SKM-1 treated with dmso at 0.1 percent for 144 hours (cell line): ENCODE data around the gene ANK2.

Experiments used
- DNase-seq: peaks from one replicate; lab custom pipeline; 2025; ENCODE audit not compliant: unreplicated experiment; lab: John Stamatoyannopoulos, UW

ANK2 gene

DNA sequence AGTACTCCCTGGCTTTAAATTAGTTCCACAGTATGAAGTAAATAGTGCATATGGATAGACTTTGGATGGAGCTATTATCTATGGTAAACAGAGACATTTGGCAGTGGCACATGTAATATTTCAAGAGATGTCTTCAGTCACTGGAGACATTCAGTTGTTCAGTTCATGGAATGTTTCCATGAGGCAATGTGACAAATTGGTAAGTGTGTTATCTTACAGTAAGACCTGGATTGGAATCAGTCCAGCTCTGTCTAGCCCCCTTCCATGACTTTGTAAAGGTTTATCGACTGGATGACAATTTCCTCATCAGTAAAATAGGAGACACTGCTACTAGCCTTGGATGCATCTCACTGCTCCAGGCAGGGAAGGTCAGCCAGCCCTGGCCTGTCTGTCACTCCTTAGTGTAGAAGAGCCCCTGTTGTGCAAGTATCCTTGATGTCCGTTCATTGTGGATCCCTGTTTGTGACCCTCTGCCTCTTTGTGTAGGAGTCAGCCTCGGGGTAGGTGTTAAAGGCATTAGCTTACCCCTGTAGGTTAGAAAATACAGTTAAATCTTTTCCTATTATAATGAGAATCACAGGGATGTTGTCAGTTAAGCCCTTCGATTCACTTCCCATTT is 335.9 kb downstream of the ANK2 start:
- no peak for DNase-seq

- DNase-seq = no peak
Measured at GRCh38 chr4:113389160-113389559, 339.7 kb downstream of the ANK2 start.

DNA sequence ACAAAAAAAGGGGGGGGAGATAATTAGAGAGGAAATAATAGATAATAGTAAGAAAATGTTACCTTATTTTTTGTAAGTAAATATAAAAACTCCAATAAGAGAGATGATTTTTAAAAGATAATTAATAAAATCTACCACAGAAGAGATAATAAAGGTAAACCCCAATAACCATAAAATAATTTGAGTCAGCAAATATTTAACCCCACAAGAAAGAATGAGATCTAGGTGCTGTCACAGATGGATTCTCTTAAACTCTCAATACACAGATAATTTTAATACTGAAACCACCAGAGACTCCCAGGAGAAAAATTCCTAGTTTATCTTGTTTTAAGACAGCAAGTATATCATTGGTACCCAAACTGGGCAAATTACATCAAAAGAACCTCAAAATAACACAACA is 341.4 kb downstream of the ANK2 start:
- no peak for DNase-seq

GRCh38 chr4:113394108-113394729 is 344.8 kb downstream of the ANK2 start:
- DNase-seq = no peak

DNA sequence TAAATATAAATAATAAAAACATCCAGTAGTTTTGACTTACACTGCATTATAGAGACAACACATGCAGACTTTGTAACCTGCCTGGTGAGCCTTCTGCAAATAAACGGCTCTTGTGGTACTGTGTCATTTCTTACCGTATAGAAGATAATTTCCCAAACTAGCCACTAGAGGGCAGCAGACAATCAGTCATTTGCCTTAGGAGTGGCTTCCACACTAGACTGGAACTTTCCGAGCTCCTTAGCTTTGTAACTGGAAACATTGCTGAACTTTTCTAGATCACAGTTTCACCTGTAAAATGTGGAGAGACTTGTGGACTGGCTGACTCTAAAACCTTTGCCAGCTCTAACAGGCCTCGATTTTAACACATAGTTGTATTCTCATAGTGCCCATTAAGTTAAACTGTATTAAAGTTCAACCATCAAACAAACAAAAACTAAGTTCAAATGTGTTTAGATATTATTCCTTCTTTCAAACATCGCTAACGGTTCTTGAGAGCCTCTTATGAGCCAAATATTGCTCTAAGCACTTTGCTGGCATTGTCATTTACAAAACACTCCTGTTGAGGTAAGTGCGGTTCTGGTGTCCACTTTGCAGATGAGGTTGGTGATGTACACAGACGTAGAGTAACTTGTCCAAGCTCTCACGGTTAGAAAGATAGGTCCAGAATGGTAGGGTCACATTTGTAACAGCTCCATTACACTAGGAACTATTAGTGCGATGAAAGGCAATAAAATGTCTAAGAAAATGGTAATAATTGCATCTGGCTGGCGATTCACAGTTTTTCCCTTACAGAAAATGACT is 345.5 kb downstream of the ANK2 start:
- DNase-seq = peak; percentile 74

DNA sequence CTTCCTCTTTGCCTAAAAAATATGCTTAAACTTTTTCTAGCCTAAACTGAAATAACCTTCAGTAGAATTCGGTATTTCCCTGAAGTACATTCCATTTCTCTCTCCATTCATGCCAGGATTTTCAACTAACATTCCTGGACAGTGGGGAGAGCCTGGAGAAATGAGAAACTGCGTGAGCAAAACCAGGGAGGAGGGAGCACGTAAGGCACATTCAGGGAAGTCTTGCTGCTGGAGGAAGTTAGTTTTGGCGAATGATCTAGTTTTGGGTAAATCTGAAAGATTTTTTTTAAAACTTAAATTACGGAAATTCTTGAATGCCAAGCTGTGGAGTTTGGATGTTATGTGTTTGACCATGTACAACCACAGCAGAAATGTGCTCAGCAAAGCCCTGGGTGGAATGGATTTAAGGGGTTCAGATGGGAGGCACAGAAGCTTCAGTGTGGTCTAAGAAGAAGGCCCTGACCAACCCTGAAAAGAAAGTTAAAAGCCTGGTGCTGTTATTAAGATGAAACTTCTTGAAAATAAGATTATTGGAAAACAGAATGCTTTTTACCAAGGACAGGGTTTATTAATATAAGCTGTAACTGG is 347.8 kb downstream of the ANK2 start:
- DNase-seq = no peak

- DNase-seq = no peak
Measured at GRCh38 chr4:113398441-113399143, 349.1 kb downstream of the ANK2 start.

- DNase-seq = no peak
Measured at GRCh38 chr4:113404167-113404571, 354.7 kb downstream of the ANK2 start.

DNA sequence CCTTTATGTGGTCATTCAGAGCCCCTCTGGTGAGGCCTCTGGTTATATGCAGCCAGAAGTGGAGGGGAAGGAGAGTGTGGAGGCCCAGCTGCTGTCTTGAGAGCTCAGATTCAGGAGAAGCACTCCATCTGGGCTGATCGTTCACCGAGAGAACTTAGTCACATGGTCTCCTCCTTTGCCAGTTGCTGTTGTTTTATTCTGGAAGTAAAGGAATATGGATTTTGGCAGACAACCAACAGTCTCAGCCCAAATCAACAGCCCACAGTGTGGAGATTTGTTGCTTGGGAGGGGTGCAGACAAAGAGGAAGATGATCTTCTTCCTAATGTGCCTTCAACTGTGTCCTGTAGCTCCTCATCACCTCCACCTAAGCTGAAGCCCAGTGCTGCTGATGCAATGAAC is 355.4 kb downstream of the ANK2 start:
- DNase-seq = no peak

DNA sequence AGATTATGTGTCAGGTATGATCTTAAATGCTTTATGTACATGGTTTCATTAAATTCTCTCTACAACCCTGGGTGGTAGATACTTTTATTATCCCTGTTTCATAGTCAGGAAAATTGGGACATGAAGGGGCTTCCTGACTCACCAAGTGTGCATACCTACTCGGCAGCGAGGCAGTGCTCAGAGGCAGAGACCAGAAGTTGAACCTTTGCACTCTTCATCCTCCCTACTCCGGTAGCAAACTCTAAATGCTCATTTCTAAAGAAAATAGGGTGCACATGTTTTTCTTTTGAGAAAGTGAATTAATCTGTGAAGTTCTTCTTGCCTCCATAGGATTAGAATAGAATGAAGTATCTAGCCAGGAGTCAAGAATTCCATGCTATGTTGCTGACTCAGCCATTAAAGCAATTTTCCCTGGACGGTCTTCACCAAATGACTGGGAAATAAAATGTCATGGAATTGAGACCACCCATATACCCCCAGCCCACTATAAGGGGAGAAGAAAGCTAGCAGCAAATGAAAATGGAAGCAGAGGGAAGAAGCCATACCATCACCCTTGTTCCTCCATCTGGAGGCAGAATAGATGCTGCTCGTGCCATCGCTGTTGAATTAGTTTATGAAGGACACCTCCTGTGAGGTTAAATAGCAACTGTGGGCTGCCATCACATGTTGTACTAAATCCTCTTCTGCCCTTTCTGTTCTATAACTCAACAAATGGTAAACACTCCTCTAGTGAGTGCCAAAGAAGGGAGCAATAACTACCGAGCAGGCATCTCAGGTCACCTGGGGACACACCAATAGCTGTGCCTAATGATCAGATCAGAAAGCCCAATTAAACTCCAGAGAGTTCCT is 356.6 kb downstream of the ANK2 start:
- DNase-seq = no peak

GRCh38 chr4:113406723-113407016 is 357.2 kb downstream of the ANK2 start:
- DNase-seq = no peak

GRCh38 chr4:113407409-113407808 is 358.0 kb downstream of the ANK2 start:
- no peak for DNase-seq

DNA sequence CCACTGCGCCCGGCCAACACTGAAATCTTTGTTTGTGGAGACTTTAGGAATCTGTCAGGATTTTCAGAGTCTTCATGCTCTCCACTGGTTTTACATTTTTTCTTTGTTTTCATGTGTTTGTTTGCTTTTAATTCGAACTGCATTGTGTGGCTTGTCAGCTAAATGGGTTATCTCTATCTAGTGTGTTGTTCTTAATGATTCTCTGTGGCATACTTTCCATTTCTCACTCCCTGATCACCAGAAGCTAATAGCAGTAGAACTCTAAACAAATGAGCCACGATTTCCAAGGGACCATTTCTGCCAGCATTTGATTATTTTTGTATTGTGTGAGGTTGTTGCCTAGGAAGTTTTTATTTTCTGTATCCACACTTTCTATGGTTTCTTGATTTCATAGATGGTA is 359.7 kb downstream of the ANK2 start:
- no peak for DNase-seq

DNA sequence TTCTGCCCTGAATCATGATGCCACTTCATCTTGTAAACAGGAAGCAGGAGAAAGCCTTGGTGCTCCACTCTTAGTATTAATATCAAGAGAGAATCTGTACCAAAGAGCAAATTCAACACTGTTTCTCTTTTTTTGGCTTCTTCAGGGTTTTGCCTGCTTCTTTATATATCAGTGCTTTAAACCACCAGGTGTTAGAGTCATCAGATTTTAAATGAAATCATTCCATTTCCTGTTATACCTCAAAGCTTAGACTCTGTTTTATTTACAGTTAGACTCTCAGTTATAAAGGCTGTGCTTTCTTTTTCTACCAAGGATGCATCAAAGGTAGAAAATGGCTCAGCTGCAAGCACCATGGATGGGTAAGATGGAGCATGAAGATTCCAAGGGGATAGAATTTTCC is 361.2 kb downstream of the ANK2 start:
- no peak for DNase-seq

GRCh38 chr4:113411496-113411938 is 362.1 kb downstream of the ANK2 start:
- peak; percentile 25 for DNase-seq

- no peak for DNase-seq
Measured at GRCh38 chr4:113419631-113420030, 370.2 kb downstream of the ANK2 start.

DNA sequence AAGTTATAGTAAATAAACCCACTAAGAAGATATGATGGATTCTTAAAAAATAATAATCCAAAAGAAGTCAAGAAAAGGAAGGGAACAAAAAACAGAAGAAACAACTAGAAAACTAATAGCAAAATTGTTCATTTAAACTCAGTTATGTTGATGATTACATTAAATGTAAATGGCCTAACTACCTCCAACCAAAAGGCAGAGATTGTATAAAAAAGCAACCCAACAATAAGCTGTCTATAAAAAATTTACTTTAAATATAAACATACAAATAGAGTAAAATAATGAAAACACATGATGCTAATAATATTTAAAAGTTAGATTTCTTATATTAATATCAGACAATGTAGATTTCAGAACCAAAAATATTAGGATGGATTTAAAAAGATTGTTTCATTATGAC is 371.5 kb downstream of the ANK2 start:
- no peak for DNase-seq

DNA sequence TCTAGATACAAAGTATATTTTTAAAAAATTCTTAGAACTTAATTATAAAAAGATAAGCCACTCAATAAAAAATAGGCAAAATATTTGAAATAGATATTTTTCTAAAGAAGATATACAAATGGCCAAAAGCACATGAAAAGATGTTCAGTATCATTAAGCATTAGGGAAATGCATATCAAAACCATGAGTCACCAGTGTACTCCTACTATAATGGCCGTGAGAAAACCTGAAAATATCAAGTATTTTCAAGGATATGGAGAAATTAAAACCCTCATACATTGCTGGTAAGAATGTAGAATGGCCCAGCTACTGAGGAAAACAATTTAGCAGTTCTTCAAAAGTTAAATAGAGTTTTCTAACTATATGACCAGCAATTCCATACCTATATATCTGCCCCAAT is 374.2 kb downstream of the ANK2 start:
- no peak for DNase-seq

- DNase-seq = no peak
Measured at GRCh38 chr4:113433116-113433515, 383.7 kb downstream of the ANK2 start.
